ENCODE measurements around the gene CRBN. TPM values are rescaled to one million over a fixed set of nuclear protein-coding genes. Genes with fewer than 3 reads are reported as not detected.

CRBN gene
- total RNA-seq, 1 donor from 2014 or later = 42.6 TPM

DNA sequence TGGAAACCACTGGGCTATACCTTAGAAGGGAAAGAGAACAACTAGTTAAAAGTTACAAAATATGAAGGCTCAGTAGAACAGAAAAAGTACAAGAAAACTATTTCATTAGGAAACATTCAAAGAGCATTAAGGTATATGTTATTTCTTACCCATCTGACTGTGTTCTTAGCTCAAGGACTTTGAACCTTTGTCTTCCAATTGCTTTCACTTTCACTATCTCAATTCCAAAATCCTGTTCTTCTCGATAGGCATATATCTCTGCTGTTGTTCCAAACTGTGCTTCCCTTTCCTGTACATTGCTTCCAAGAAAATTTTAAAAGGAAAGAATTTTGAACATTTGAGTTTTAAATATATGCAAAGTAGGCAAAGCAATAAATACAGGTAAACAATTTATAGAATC is 6.9 kb downstream of the CRBN start:
- TF ChIP-seq, protein P1, sequence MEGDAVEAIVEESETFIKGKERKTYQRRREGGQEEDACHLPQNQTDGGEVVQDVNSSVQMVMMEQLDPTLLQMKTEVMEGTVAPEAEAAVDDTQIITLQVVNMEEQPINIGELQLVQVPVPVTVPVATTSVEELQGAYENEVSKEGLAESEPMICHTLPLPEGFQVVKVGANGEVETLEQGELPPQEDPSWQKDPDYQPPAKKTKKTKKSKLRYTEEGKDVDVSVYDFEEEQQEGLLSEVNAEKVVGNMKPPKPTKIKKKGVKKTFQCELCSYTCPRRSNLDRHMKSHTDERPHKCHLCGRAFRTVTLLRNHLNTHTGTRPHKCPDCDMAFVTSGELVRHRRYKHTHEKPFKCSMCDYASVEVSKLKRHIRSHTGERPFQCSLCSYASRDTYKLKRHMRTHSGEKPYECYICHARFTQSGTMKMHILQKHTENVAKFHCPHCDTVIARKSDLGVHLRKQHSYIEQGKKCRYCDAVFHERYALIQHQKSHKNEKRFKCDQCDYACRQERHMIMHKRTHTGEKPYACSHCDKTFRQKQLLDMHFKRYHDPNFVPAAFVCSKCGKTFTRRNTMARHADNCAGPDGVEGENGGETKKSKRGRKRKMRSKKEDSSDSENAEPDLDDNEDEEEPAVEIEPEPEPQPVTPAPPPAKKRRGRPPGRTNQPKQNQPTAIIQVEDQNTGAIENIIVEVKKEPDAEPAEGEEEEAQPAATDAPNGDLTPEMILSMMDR (IDR thresholded peaks at IDR 0.05) = no peak
- Mint-ChIP-seq H3K4me1 (ENCODE audit: unreplicated experiment) (peaks cover 4% of the 10 kb centered on the region), H3K27me3 (ENCODE audit: unreplicated experiment) (no peaks in the 10 kb centered on the region), H3K9me3 (ENCODE audit: unreplicated experiment) (no peaks in the 10 kb centered on the region), H3K4me3 (ENCODE audit: unreplicated experiment) (no peak overlapping the region), H3K36me3 (ENCODE audit: unreplicated experiment) (peaks cover 27% of the 10 kb centered on the region), H3K27ac (ENCODE audit: unreplicated experiment) (no peak overlapping the region)
- no peak for DNase-seq (ENCODE audit: extremely low spot score, unreplicated experiment)

DNA sequence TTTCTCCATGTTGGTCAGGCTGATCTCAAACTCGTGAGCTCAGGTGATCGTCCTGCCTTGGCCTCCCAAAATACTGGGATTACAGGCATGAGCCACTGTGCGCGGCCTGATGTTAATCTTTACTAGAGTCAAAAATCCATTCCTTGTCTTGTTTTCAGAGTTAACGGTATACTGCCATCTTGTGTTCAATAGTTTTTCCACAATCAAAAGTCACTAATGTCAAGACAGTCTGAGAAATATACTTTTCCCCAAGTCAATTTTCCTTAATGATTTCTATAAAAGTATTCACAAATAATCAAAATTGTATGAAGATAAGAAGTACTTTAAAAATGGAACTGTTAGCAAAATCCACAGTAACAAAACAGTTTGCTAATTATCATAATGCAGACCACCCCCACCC is 8.5 kb downstream of the CRBN start:
- TF ChIP-seq, protein P1 (IDR thresholded peaks at IDR 0.05) = peak; percentile 54
- DNase-seq (ENCODE audit: extremely low spot score, unreplicated experiment) = no peak
- peaks cover 43% of the 10 kb centered on the region for H3K36me3 Mint-ChIP-seq (ENCODE audit: unreplicated experiment)
- peaks cover 4% of the 10 kb centered on the region for H3K9me3 Mint-ChIP-seq (ENCODE audit: unreplicated experiment)
- no peak overlapping the region for H3K4me3 Mint-ChIP-seq (ENCODE audit: unreplicated experiment)
- H3K27ac Mint-ChIP-seq (ENCODE audit: unreplicated experiment) = no peak overlapping the region
- H3K4me1 Mint-ChIP-seq (ENCODE audit: unreplicated experiment) = no peaks in the 10 kb centered on the region
- no peaks in the 10 kb centered on the region for H3K27me3 Mint-ChIP-seq (ENCODE audit: unreplicated experiment)

DNA sequence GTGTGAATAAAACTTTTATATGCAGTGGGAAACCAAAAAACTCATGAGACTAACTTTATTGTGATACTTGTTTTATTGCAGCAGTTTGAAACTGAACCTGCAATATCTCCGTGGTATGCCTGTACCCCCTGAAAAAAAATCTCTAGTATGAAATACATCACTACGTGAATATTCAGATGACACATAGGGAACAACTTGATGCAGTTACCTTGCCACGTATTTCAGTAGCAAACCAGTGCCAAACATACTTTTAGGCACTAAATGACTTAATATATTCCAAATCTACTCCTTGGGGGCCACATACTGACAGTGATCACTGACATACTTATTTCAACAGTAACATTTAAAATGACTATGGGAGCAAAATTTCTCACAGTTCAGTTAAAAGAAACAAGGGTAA is 13.8 kb downstream of the CRBN start:
- TF ChIP-seq, protein P1 (IDR thresholded peaks at IDR 0.05) = no peak
- peaks cover 49% of the 10 kb centered on the region for H3K36me3 Mint-ChIP-seq (ENCODE audit: unreplicated experiment)
- H3K4me1 Mint-ChIP-seq (ENCODE audit: unreplicated experiment) = peaks cover 6% of the 10 kb centered on the region
- no peak overlapping the region for H3K4me3 Mint-ChIP-seq (ENCODE audit: unreplicated experiment)
- peaks cover 11% of the 10 kb centered on the region for H3K9me3 Mint-ChIP-seq (ENCODE audit: unreplicated experiment)
- no peaks in the 10 kb centered on the region for H3K27me3 Mint-ChIP-seq (ENCODE audit: unreplicated experiment)
- DNase-seq (ENCODE audit: extremely low spot score, unreplicated experiment) = no peak
- no peak overlapping the region for H3K27ac Mint-ChIP-seq (ENCODE audit: unreplicated experiment)

DNA sequence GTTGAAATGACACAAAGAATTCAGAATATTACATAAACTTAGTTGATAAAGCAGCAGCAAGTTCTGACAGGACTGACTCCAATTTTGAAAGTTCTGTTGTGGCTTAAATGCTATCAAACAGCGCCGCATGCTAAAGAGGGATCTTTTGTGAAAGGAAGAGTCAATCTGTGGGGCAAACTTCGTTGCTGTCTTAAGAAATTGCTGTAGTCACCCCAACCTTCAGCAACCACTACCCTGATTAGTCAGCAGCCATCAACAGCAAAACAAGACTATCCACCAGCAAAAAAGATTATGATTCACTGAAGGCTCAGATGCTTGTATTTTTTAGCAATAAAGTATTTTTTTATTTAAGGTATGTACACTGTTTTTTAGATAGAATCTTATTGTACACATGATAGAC is 14.2 kb downstream of the CRBN start:
- H3K4me3 Mint-ChIP-seq (ENCODE audit: unreplicated experiment) = no peak overlapping the region

DNA sequence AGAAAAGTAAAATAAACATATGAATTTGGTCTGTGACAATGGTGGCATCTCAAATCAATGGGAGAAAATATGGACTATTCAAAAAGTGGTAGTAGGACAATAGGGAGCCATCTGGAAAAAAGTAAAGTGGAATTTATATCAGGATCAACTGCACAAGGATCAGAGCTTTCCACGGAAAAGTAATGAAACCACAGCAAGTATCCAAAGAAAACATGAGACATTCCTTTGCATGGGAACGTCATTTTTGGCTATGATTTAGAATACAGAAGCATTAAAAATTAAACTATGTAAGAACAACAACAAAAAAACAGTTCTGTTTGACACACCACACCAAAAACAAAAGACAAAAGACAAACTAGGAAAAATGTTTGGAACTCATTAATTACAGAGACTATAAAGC is 18.7 kb downstream of the CRBN start:
- TF ChIP-seq, protein P1 (IDR thresholded peaks at IDR 0.05) = no peak
- peaks cover 6% of the 10 kb centered on the region for H3K4me1 Mint-ChIP-seq (ENCODE audit: unreplicated experiment)
- no peak for DNase-seq (ENCODE audit: extremely low spot score, unreplicated experiment)
- H3K4me3 Mint-ChIP-seq (ENCODE audit: unreplicated experiment) = no peak overlapping the region
- peaks cover 7% of the 10 kb centered on the region for H3K9me3 Mint-ChIP-seq (ENCODE audit: unreplicated experiment)
- H3K27ac Mint-ChIP-seq (ENCODE audit: unreplicated experiment) = peak overlapping the region; percentile 58
- H3K27me3 Mint-ChIP-seq (ENCODE audit: unreplicated experiment) = no peaks in the 10 kb centered on the region
- H3K36me3 Mint-ChIP-seq (ENCODE audit: unreplicated experiment) = peaks cover 47% of the 10 kb centered on the region

More for the DNA sequence above, 14.2 kb downstream of the CRBN start:
- Mint-ChIP-seq H3K27me3 (ENCODE audit: unreplicated experiment) (no peaks in the 10 kb centered on the region), H3K4me1 (ENCODE audit: unreplicated experiment) (peaks cover 6% of the 10 kb centered on the region), H3K27ac (ENCODE audit: unreplicated experiment) (no peak overlapping the region), H3K36me3 (ENCODE audit: unreplicated experiment) (peaks cover 49% of the 10 kb centered on the region), H3K9me3 (ENCODE audit: unreplicated experiment) (peaks cover 11% of the 10 kb centered on the region)
- DNase-seq (ENCODE audit: extremely low spot score, unreplicated experiment) = no peak
- TF ChIP-seq, protein P1 (IDR thresholded peaks at IDR 0.05) = no peak
